Parathyroid adenoma (tissue), 2 donors: Measurements from ENCODE around the gene CASTOR1.

Experiments used
- H2AFZ ChIP-seq: fragments of 300-600 bp; sonication (generic); one replicate; pipeline ENCODE4 v1.7.0; 2017; ENCODE audit warnings: antibody characterized with exemption, mild to moderate bottlenecking
- H3K27ac ChIP-seq: fragments of 300-600 bp; sonication (generic); one replicate; pipeline ENCODE4 v1.7.0; 2017
- H3K27me3 ChIP-seq: fragments of 300-600 bp; sonication (generic); one replicate; pipeline ENCODE4 v1.7.0; 2017; ENCODE audit warnings: low read length; ENCODE audit not compliant: control insufficient read depth, insufficient read depth
- H3K36me3 ChIP-seq: fragments of 300-600 bp; sonication (generic); one replicate; pipeline ENCODE4 v1.7.0; 2017; ENCODE audit warnings: low read length; ENCODE audit not compliant: control insufficient read depth, insufficient read depth
- H3K4me1 ChIP-seq: fragments of 300-600 bp; sonication (generic); one replicate; pipeline ENCODE4 v1.7.0; 2017; ENCODE audit warnings: control low read depth
- H3K4me2 ChIP-seq: fragments of 300-600 bp; sonication (generic); one replicate; pipeline ENCODE4 v1.7.0; 2017; ENCODE audit warnings: low read length
- H3K4me3 ChIP-seq: fragments of 300-600 bp; sonication (generic); one replicate; pipeline ENCODE4 v1.7.0; 2017; ENCODE audit warnings: low read depth, low read length
- H3K79me2 ChIP-seq: fragments of 300-600 bp; sonication (generic); one replicate; pipeline ENCODE4 v1.7.0; 2017; ENCODE audit warnings: control low read depth
- H3K9ac ChIP-seq: fragments of 300-600 bp; sonication (generic); one replicate; pipeline ENCODE4 v1.7.0; 2017; ENCODE audit warnings: mild to moderate bottlenecking
- H3K9me3 ChIP-seq: fragments of 300-600 bp; sonication (generic); one replicate; pipeline ENCODE4 v1.7.0; 2017; ENCODE audit warnings: low read length; ENCODE audit not compliant: control insufficient read depth
- CTCF ChIP-seq: fragments of 300-600 bp; sonication (generic); IDR thresholded peaks from one replicate; pipeline ENCODE4 v1.7.0; 2017; ENCODE audit warnings: antibody characterized with exemption, mild to moderate bottlenecking
- donor health status: primary hyperparathyroidism.

CASTOR1 gene

DNA sequence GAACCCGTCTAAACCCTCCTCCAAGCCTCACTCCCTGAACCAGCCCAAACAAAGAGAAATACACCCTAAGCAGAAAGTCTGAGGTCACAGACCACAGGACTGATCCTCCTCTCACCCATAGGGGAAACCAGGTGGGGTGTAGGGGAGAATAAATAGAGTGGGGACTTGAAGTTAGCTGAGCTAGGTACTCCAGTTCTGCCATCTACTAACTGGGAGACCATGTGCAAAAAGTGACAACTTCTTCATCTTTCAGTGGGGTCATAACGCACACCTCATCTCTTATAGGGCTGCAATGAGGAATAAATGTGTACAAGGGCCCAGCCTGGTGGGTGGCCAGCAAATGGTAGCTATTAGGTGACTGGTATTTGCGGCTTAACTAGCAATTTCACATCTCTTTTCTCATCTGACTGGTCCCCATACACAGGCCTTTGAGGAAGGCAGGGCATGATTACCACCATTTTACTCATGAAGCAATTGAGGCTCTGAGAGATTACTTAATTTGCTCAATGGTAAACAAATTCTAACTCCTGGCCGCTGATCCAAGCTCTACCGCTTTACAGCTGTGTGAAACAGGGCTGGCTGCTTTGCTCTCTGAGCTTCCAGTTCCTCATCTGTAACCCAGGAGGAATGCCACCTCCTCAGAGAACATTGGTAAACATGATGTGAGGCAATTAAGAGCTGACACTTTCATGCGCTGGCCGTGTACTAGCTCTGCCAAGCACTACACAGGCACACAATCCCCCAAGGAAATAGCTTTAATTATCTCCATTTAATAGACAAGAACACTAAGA lies 20.8 kb upstream of the CASTOR1 start:
- Histone ChIP-seq H3K36me3 (no peaks in the 10 kb centered on the region), H2AFZ (no peak overlapping the region), H3K9me3 (no peaks in the 10 kb centered on the region), H3K4me2 (peak overlapping the region; percentile 76), H3K27me3 (no peaks in the 10 kb centered on the region), H3K4me1 (peaks cover 71% of the 10 kb centered on the region), H3K4me3 (no peak overlapping the region), H3K79me2 (peaks cover 26% of the 10 kb centered on the region), H3K9ac (no peak overlapping the region), H3K27ac (peak overlapping the region; percentile 78)
- no peak for TF ChIP-seq CTCF

- Histone ChIP-seq H3K27ac (peak overlapping the region; percentile 78), H3K4me1 (peaks cover 80% of the 10 kb centered on the region), H3K27me3 (no peaks in the 10 kb centered on the region), H3K36me3 (no peaks in the 10 kb centered on the region), H3K4me3 (no peak overlapping the region), H3K9ac (no peak overlapping the region), H3K9me3 (no peaks in the 10 kb centered on the region), H3K79me2 (peaks cover 26% of the 10 kb centered on the region), H3K4me2 (peak overlapping the region; percentile 24), H2AFZ (no peak overlapping the region)
- no peak for TF ChIP-seq CTCF
These were observed 19.4 kb upstream of the CASTOR1 start for GRCh38 chr22:30308518-30309230.

DNA sequence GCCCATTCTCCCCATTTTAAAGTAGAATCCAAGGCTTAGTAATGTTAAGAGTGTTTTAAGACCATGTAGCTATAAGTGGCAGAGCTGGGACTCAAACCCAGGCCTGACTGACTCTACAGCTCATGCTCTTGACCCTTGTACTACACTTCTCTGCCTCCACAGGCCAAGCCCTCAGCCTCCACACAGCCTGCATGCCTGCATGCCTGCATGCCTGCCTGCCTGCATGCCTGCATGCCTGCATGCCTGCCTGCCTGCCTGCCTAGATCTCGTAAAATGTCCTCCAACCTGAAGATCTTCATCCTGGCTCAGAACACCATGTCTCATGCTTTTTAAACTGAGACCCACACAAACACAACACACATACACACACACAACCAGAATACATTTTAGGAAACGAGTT lies 18.8 kb upstream of the CASTOR1 start:
- no peaks in the 10 kb centered on the region for H3K36me3 ChIP-seq
- H3K27ac ChIP-seq: peak overlapping the region; percentile 24
- peaks cover 80% of the 10 kb centered on the region for H3K4me1 ChIP-seq
- no peak overlapping the region for H3K4me3 ChIP-seq
- H3K27me3 ChIP-seq: no peaks in the 10 kb centered on the region
- H3K9ac ChIP-seq: no peak overlapping the region
- peak overlapping the region; percentile 24 for H3K4me2 ChIP-seq
- peaks cover 30% of the 10 kb centered on the region for H3K79me2 ChIP-seq
- H3K9me3 ChIP-seq: no peaks in the 10 kb centered on the region
- no peak overlapping the region for H2AFZ ChIP-seq
- TF ChIP-seq CTCF: no peak

GRCh38 chr22:30307041-30307574 lies 17.8 kb upstream of the CASTOR1 start:
- Histone ChIP-seq H2AFZ (no peak overlapping the region), H3K27me3 (no peaks in the 10 kb centered on the region), H3K9me3 (no peaks in the 10 kb centered on the region), H3K36me3 (no peaks in the 10 kb centered on the region), H3K4me3 (peak overlapping the region; percentile 22), H3K79me2 (peaks cover 30% of the 10 kb centered on the region), H3K4me1 (peaks cover 77% of the 10 kb centered on the region), H3K9ac (no peak overlapping the region), H3K4me2 (peak overlapping the region; percentile 10), H3K27ac (peak overlapping the region; percentile 74)
- TF ChIP-seq CTCF: no peak
